Forelimb muscle (tissue), 1 donor: ENCODE data around the gene PMAIP1. TPM values are rescaled to one million over a fixed set of nuclear protein-coding genes. Genes with fewer than 3 reads are reported as not detected.
"Not testable (repeated sequence)": the region's sequence is repeated elsewhere in the genome, so short reads cannot be mapped to it uniquely, and the experiment has no call there.

Experiments
- DNase-seq: peaks from one replicate; pipeline ENCODE4 v3.0.0-alpha.2; 2013; ENCODE audit warnings: low read depth
- polyA plus RNA-seq: library from polyadenylated mRNA; unstranded; fragments of 120-200 nt; gene quantifications from one replicate; pipeline ENCODE4 v1.2.1, GENCODE V29; 2013; ENCODE audit not compliant: insufficient read length

PMAIP1 gene
- polyA plus RNA-seq = 53.9 TPM

GRCh38 chr18:59899298-59900221 is at the start of gene PMAIP1:
Gene PMAIP1, plus strand, starts transcription at chr18:59899996. Its CDS starts 182 bp downstream, at chr18:59900178.
- no peak for DNase-seq

- DNase-seq = no peak
Observed at GRCh38 chr18:59851784-59852399, 47.9 kb upstream of the PMAIP1 start.

DNA sequence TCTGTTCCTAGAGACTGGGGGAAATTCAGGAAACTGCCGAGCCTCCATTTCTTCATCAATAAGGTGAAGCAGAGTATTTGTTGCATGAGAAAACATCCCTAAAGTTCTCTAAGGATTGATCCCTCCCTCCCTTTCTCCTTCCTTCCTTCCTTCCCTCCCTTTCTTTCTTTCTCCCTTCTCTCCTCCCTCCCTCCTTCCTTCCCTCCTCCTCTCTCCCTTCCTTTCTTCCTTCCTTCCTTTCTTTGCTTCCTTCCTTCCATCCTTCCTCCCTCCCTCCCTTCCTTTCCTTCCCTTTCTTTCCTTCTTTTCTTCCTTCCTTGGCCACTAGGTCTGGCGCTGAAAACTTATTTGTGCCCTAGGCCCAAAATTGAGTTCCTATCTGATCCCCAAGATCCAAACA is 47.2 kb upstream of the PMAIP1 start:
- DNase-seq = no peak

DNA sequence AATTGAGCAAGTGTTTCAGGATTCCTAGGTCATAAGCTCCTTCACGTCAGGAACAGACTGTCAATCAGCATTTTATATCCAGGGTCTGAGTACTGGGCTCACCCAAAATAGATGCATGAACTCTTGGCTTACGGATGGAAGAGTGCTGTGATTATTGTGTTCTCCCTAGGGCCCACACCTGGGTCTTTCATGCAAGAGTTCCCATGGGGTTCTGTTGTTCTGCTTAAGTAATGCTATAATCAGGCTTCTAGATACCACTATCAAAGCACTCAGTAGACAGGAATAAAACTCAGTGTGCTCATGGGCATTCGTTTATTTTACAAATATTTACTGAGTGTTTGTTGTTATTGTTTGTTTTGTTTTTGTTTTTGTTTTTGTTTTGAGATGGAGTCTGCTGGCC is 46.4 kb upstream of the PMAIP1 start:
- no peak for DNase-seq

DNA sequence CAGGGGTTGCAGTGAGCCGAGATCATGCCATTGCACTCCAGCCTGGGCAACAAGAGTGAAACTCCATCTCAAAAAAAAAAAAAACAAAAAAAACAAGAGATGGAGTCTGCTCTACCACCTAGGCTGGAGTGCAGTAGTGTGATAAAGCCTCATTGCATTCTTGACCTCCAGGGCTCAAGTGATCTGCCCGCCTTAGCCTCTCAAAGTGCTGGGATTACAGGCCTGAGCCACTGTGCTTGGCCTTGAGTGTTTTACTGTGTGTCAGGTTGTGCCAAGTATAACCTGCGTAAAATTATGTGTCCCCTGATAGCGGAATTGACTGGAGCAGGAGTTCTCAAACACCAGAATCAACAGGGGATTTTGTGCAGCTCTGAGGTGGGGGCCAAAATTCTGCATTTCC is 45.8 kb upstream of the PMAIP1 start:
- DNase-seq = not testable (repeated sequence)

GRCh38 chr18:59861009-59861408 is 38.8 kb upstream of the PMAIP1 start:
- DNase-seq = no peak

- no peak for DNase-seq
Observed at GRCh38 chr18:59861963-59862819, 37.6 kb upstream of the PMAIP1 start.

- no peak for DNase-seq
Observed at GRCh38 chr18:59865241-59865986, 34.4 kb upstream of the PMAIP1 start.

DNA sequence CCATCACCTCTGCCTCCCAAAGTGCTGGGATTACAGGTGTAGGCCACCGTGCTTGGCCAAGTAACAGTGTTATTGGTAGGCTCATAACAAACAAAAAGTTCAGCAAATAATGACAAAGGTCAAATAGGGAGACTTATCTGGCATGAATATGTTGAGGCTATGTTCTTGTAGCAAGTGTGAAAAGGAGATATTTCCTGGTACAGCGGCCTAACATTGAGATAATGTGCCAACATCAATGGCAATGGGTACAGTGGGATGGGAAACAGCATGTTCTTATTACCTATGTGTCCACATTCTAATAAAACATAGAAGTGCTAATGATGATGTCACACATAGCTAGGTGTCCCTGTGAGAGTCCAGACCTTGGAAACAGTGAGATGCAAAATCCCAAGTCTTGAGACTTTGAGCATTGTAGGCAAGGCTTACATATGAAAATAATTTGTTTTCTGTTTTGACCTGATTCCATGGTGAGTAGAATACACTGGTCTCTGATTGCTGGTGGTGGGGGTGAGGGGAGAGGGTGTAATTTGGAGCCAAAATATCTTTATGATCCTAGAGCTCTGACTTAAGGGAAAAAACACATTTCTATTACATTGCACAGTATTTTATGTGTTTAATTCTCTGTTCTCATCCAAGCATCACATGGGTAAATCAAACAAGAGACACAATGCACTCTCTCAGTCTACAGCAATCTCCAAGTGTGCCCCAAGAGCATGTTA is 33.1 kb upstream of the PMAIP1 start:
- DNase-seq = no peak

DNA sequence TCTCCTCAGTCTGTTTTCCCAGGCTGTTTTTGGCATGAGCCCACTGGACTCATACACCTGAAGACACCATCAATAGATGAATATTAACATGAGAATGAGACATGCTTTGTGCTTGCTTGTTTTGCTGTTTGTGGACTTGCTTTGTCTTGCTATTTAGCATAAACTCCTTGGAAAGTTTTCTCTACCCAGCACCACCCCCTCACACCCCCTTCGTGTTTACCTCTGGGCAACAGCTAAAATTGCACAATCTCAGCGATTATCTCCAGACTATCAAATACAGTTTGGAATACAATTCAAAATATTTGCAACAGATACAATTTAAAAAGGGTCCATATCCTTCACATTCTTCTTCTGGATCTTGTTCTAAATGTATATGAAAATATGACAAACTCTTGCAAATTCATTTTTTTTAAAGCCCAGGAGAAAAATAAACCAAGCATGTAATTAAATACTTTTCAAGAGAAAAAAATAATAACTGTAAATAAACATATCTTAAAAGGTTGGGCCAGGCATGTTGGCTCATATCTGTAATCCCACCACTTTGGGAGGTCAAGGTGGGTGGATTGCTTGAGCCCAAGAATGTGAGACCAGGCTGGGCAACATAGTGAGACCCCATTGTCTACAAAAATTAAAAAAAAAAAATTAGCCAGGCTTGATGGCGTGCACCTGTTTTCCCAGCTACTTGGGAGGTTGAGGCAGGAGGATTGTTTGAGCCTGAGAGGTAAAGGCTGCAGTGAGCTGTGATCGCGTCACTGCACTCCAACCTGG is 32.3 kb upstream of the PMAIP1 start:
- DNase-seq = no peak

- no peak for DNase-seq
Observed at GRCh38 chr18:59870623-59871130, 29.1 kb upstream of the PMAIP1 start.

- DNase-seq = no peak
Observed at GRCh38 chr18:59871711-59872362, 28.0 kb upstream of the PMAIP1 start.

- DNase-seq = no peak
Observed at GRCh38 chr18:59873641-59874040, 26.2 kb upstream of the PMAIP1 start.

DNA sequence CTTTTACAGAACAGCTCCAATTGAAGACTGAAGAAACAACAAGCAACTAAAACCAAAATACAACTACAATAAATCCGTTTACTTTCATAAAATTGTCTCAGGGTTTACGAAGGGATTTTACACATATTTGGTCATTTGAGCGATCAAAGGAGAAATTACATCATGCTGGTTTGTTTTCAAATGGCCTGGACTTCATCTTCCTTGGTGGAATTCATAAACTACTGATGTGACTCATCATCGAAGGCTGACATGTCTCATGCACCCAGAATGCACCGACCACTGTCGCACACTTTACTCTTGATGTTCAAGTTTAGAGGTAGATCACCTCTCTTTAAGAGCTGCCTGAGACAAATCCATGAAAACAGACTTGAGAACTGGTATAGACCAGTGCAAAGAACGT is 25.6 kb upstream of the PMAIP1 start:
- DNase-seq = no peak

- no peak for DNase-seq
Observed at GRCh38 chr18:59876310-59876626, 23.5 kb upstream of the PMAIP1 start.

GRCh38 chr18:59877361-59877760 is 22.4 kb upstream of the PMAIP1 start:
- no peak for DNase-seq

- DNase-seq = no peak
Observed at GRCh38 chr18:59878644-59879043, 21.2 kb upstream of the PMAIP1 start.

- no peak for DNase-seq
Observed at GRCh38 chr18:59881728-59882656, 17.8 kb upstream of the PMAIP1 start.
